ENCODE data around the gene MED26.
A peak's percentile ranks its signal among the peaks of the same experiment; 100 is the strongest.

Gene MED26

DNA sequence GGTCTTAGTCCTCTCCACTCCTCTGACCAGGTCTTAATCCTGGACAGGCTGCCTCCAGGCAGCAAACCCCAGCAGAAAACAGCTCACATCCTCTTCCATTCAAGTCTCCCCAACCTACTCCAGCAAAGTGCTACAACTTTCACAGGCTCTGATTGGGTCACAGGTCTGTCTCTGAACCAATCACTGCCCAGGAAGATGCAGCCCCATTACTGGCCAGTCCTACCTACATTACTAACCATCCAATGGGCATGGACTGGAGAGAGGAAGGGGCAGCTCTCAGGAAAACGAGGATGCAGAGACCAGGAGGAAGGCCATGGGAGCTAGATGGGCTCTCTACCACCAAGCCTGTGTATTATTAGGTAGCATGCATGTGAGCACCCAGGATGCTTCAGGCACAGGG lies 12.2 kb downstream of the MED26 start:
- peak; percentile 45 for DNase-seq (ENCODE audit: low spot score)
- in situ Hi-C loops (cut with MboI; ENCODE audit: low pct_unique_long_range_greater_than_20kb, low sequenced_read_pairs, unreplicated experiment), result no loop called here
- TF ChIP-seq, protein P1, sequence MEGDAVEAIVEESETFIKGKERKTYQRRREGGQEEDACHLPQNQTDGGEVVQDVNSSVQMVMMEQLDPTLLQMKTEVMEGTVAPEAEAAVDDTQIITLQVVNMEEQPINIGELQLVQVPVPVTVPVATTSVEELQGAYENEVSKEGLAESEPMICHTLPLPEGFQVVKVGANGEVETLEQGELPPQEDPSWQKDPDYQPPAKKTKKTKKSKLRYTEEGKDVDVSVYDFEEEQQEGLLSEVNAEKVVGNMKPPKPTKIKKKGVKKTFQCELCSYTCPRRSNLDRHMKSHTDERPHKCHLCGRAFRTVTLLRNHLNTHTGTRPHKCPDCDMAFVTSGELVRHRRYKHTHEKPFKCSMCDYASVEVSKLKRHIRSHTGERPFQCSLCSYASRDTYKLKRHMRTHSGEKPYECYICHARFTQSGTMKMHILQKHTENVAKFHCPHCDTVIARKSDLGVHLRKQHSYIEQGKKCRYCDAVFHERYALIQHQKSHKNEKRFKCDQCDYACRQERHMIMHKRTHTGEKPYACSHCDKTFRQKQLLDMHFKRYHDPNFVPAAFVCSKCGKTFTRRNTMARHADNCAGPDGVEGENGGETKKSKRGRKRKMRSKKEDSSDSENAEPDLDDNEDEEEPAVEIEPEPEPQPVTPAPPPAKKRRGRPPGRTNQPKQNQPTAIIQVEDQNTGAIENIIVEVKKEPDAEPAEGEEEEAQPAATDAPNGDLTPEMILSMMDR (IDR thresholded peaks at IDR 0.05; ENCODE audit: extremely low read depth, insufficient read depth, missing control alignments), result no peak

DNA sequence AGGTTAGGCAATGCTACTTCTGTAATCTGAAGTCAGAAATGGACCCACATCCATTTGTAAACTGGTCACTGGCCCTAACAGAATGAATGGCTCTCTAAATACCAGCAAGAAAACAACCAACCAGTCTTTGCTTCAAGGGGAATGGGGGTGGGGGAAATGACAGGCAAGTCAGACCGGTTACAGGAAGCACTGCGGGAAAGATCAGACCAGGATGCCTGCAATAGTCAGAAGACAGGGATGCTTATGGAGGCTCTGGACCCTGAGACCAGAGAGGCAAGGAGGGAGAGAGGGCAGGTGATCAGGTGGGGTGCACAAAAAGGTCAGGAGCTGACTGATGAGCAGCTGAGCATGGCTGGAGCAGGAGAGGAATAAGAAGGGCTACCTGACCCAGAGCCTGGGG lies 13.1 kb downstream of the MED26 start:
- no peak for DNase-seq (ENCODE audit: low spot score)
- in situ Hi-C loops (cut with MboI; ENCODE audit: low pct_unique_long_range_greater_than_20kb, low sequenced_read_pairs, unreplicated experiment), result no loop called here
- TF ChIP-seq, protein P1 (IDR thresholded peaks at IDR 0.05; ENCODE audit: extremely low read depth, insufficient read depth, missing control alignments), result no peak

DNA sequence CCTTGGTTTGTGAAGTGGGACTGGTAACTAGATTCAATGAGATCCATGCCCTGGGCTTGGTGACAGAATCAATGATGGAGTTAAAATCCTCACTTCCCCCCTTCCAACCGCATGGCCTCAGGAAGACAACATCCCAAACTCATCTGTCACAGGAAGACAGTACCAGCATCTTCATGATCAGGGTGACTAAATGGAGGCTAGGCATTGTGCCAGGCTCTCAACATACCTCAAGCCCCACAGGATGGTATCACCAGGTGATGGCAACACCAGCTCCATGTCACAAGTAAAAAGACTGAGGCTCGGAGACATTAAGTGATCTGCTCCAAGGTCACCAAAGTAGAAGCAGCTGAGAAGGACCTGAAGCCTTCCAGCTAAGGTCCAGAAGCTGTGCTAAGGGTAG lies 14.2 kb downstream of the MED26 start:
- TF ChIP-seq, protein P1 (IDR thresholded peaks at IDR 0.05; ENCODE audit: extremely low read depth, insufficient read depth, missing control alignments), result no peak
- in situ Hi-C loops (cut with MboI; ENCODE audit: low pct_unique_long_range_greater_than_20kb, low sequenced_read_pairs, unreplicated experiment), result no loop called here

DNA sequence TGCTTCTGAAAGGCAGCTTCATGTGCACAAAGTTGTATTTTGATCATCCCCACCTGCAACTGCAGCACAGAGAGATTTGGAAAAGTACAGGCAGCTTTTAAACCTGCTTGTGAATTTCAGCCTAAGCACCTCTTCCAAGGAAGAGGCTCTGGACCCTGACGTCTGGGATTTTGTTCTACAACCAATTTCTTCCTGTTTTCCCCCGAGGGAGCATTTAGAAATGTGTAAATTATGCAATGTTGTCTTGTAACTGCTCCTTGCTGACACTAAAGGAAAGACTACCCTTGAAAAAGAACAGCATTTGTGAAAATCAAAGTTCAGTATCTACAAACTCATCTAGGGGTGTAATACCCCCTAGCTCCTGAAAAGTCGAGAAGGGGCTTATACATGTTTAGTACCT lies 15.4 kb downstream of the MED26 start:
- no peak for DNase-seq (ENCODE audit: low spot score)
- TF ChIP-seq, protein P1 (IDR thresholded peaks at IDR 0.05; ENCODE audit: extremely low read depth, insufficient read depth, missing control alignments), result no peak
- in situ Hi-C loops (cut with MboI; ENCODE audit: low pct_unique_long_range_greater_than_20kb, low sequenced_read_pairs, unreplicated experiment), result no loop called here

More for the DNA sequence above, 14.2 kb downstream of the MED26 start:
- no peak for DNase-seq (ENCODE audit: low spot score)

DNA sequence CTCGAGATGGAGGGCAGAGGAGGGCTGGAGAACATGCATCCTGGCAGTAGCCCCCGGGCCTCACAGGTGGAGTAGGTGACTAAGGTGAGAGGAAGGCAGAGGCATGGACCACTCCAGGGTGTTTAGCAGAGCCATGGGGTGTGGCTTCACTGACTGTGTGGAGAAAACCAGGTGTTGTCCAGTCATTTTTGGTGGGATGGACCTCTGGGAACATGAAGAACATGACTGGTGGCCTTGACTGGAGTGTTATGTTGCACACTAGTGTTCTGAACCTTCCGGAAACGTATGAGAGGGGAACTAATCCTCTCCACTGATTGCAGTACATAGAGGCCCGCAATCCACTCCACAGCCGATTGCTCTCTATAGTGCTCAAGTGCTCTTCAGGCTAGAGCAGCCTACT lies 16.9 kb downstream of the MED26 start:
- no peak for DNase-seq (ENCODE audit: low spot score)
- in situ Hi-C loops (cut with MboI; ENCODE audit: low pct_unique_long_range_greater_than_20kb, low sequenced_read_pairs, unreplicated experiment), result no loop called here
- TF ChIP-seq, protein P1 (IDR thresholded peaks at IDR 0.05; ENCODE audit: extremely low read depth, insufficient read depth, missing control alignments), result no peak

DNA sequence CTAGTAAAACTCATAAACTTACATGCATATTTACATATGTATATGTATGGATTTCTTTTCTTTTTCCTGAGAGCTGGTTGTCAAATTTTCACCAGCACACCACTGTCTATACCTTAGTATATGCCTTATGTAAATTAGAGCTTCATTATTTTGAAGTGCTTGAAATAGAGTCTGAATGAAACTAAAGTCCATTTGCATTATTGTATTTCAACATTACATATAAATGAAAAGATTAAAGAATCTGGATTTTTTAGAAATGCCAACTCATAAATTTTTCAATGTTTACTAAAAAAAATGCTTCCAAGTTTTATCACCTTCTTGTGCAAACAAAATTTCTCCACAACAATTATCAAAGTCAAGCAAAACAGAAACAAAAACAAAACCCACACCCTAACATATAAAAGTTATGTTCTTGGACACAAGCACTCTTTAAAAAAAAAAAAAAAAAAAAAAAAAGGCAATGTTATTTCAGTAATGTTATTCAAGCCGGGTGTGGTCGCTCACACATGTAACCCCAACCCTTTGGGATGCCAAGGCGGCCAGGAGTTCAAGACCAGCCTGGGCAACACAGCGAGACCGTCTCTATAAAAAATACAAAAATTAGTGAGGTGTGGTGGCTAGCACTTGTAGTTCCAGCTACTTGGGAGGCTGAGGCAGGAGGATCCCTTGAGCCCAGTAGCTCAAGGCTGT lies 18.3 kb downstream of the MED26 start:
- TF ChIP-seq, protein P1 (IDR thresholded peaks at IDR 0.05; ENCODE audit: extremely low read depth, insufficient read depth, missing control alignments), result no peak
- DNase-seq (ENCODE audit: low spot score), result no peak
- in situ Hi-C loops (cut with MboI; ENCODE audit: low pct_unique_long_range_greater_than_20kb, low sequenced_read_pairs, unreplicated experiment), result no loop called here
